ENCODE data around the gene PLA2R1. TPM values are rescaled to one million over a fixed set of nuclear protein-coding genes. Genes with fewer than 3 reads are reported as not detected.
"Not testable (repeated sequence)": the region's sequence is repeated elsewhere in the genome, so short reads cannot be mapped to it uniquely, and the experiment has no call there.

PLA2R1 gene
- total RNA-seq, 1 donor from 2014 or later: 2.1 TPM

GRCh38 chr2:159963700-159964099 is 98.7 kb downstream of the PLA2R1 start:
- FAIRE-seq (no peak), DNase-seq (ENCODE audit: low read depth) (no peak)
- no peaks in the 10 kb centered on the region for H3K36me3 ChIP-seq (ENCODE audit: control insufficient read depth, insufficient read depth, low read length)
- H3K4me3 ChIP-seq (ENCODE audit: low read depth, low read length): no peak overlapping the region
- no peaks in the 10 kb centered on the region for H3K27me3 ChIP-seq (ENCODE audit: control insufficient read depth, insufficient read depth, low read length)
- TF ChIP-seq CTCF (IDR thresholded peaks at IDR 0.05; ENCODE audit: insufficient read depth, low read length, severe bottlenecking): no peak

GRCh38 chr2:159962513-159962912 is 99.9 kb downstream of the PLA2R1 start:
- H3K4me3 ChIP-seq (ENCODE audit: low read depth, low read length); DNase-seq (ENCODE audit: low read depth); H3K36me3 ChIP-seq (ENCODE audit: control insufficient read depth, insufficient read depth, low read length); FAIRE-seq; H3K27me3 ChIP-seq (ENCODE audit: control insufficient read depth, insufficient read depth, low read length): not testable (repeated sequence)

- FAIRE-seq (no peak), DNase-seq (ENCODE audit: low read depth) (no peak)
- Histone ChIP-seq H3K27me3 (ENCODE audit: control insufficient read depth, insufficient read depth, low read length) (no peaks in the 10 kb centered on the region), H3K36me3 (ENCODE audit: control insufficient read depth, insufficient read depth, low read length) (peaks cover 1% of the 10 kb centered on the region), H3K4me3 (ENCODE audit: low read depth, low read length) (no peak overlapping the region)
- TF ChIP-seq CTCF (IDR thresholded peaks at IDR 0.05; ENCODE audit: insufficient read depth, low read length, severe bottlenecking): no peak
These were observed 101.0 kb downstream of the PLA2R1 start for GRCh38 chr2:159961451-159961850.

- peak; percentile 74 for DNase-seq (ENCODE audit: low read depth)
- no peak for FAIRE-seq
- peaks cover 1% of the 10 kb centered on the region for H3K36me3 ChIP-seq (ENCODE audit: control insufficient read depth, insufficient read depth, low read length)
- TF ChIP-seq CTCF (IDR thresholded peaks at IDR 0.05; ENCODE audit: insufficient read depth, low read length, severe bottlenecking): no peak
- H3K27me3 ChIP-seq (ENCODE audit: control insufficient read depth, insufficient read depth, low read length): no peaks in the 10 kb centered on the region
- no peak overlapping the region for H3K4me3 ChIP-seq (ENCODE audit: low read depth, low read length)
These were observed 101.4 kb downstream of the PLA2R1 start for GRCh38 chr2:159961037-159961436.

- FAIRE-seq: no peak
These were observed 102.0 kb downstream of the PLA2R1 start for GRCh38 chr2:159960414-159960813.

GRCh38 chr2:159959136-159959535 is 103.3 kb downstream of the PLA2R1 start:
- TF ChIP-seq CTCF (IDR thresholded peaks at IDR 0.05; ENCODE audit: insufficient read depth, low read length, severe bottlenecking): no peak
- DNase-seq (ENCODE audit: low read depth) (no peak), FAIRE-seq (no peak)
- Histone ChIP-seq H3K36me3 (ENCODE audit: control insufficient read depth, insufficient read depth, low read length) (peaks cover 1% of the 10 kb centered on the region), H3K4me3 (ENCODE audit: low read depth, low read length) (no peak overlapping the region), H3K27me3 (ENCODE audit: control insufficient read depth, insufficient read depth, low read length) (no peaks in the 10 kb centered on the region)

More at GRCh38 chr2:159960414-159960813, 102.0 kb downstream of the PLA2R1 start:
- Histone ChIP-seq H3K27me3 (ENCODE audit: control insufficient read depth, insufficient read depth, low read length) (no peaks in the 10 kb centered on the region), H3K36me3 (ENCODE audit: control insufficient read depth, insufficient read depth, low read length) (peaks cover 1% of the 10 kb centered on the region), H3K4me3 (ENCODE audit: low read depth, low read length) (no peak overlapping the region)
- peak; percentile 97 for DNase-seq (ENCODE audit: low read depth)
- TF ChIP-seq CTCF (IDR thresholded peaks at IDR 0.05; ENCODE audit: insufficient read depth, low read length, severe bottlenecking): no peak
